Endothelial cell of umbilical vein (primary cell): ENCODE data around the gene TEX11. TPM values are rescaled to one million over a fixed set of nuclear protein-coding genes. Genes with fewer than 3 reads are reported as not detected.

Experiments
- BruUV-seq: library from RNA; stranded (reverse); fragments of 400-500 nt; replicated peaks from 2 replicates; lab custom pipeline; 2021; lab: Mats Ljungman, UMichigan
- CTCF ChIA-PET: fragments of 300-600, 350-600 bp; sonication (Branson Sonifier 250); formaldehyde crosslinking; loops from one replicate; lab custom pipeline; 2021; ENCODE audit warnings: antibody characterized with exemption, inconsistent platforms; lab: Charles Lee
- POLR2A ChIA-PET: fragments of 300-600, 350-600 bp; sonication (Branson Sonifier 250); formaldehyde crosslinking; loops from one replicate; lab custom pipeline; 2021; ENCODE audit warnings: antibody characterized with exemption, inconsistent platforms; lab: Charles Lee
- DNase-seq: peaks from one replicate; pipeline ENCODE4 v3.0.0-alpha.2; 2011; ENCODE audit warnings: low read depth, low spot score
- FAIRE-seq: peaks from 2 replicates; lab custom pipeline; 2011; peaks lifted over from hg19 to GRCh38; lab: Jason Lieb, UNC
- H2AFZ ChIP-seq: 2 replicates; pipeline ENCODE4 v1.6.0; 2012; ENCODE audit warnings: low read depth, low read length, control low read depth, inconsistent platforms
- H3K27ac ChIP-seq: 2 replicates; pipeline ENCODE4 v1.5.1; 2011; ENCODE audit warnings: low read depth, mild to moderate bottlenecking, control low read depth, low read length, moderate library complexity; ENCODE audit not compliant: insufficient read depth
- H3K27me3 ChIP-seq, 2 experiments: 2 replicates each; pipeline versions ENCODE4 v1.6.0 to v1.6.1; 2011; ENCODE audit warnings: low read length in 2 of 2, mixed read lengths in 1 of 2; ENCODE audit not compliant: control insufficient read depth in 2 of 2, insufficient read depth in 2 of 2
- H3K36me3 ChIP-seq, 2 experiments: 2 replicates in 1 of 2; 3 replicates in 1 of 2; pipeline ENCODE4 v1.5.1; 2011; ENCODE audit warnings: low read length in 2 of 2, mild to moderate bottlenecking in 1 of 2, moderate library complexity in 1 of 2; ENCODE audit not compliant: control insufficient read depth in 2 of 2, insufficient read depth in 2 of 2; ENCODE audit errors: extremely low read depth in 1 of 2
- H3K4me1 ChIP-seq: 3 replicates; pipeline ENCODE4 v1.5.1; 2011; ENCODE audit warnings: mild to moderate bottlenecking, low read length; ENCODE audit not compliant: control insufficient read depth, insufficient read depth; ENCODE audit errors: extremely low read depth
- H3K4me2 ChIP-seq: 2 replicates; pipeline ENCODE4 v1.6.1; 2011; ENCODE audit warnings: low read length, control low read depth, mixed read lengths; ENCODE audit not compliant: insufficient read depth
- H3K4me3 ChIP-seq, 3 experiments: fragments of 200-600 bp in 1 of 3; sonication (generic), shearing (Covaris generic) in 1 of 3; replicated peaks in 1 of 3; 2 replicates each; pipeline ENCODE4 v1.5.1; 2011 to 2016; ENCODE audit warnings: control low read depth in 3 of 3, low read length in 3 of 3, mild to moderate bottlenecking in 2 of 3, inconsistent platforms in 1 of 3, low read depth in 1 of 3, moderate library complexity in 1 of 3; ENCODE audit not compliant: insufficient read depth in 1 of 3
- H3K79me2 ChIP-seq: 2 replicates; pipeline ENCODE4 v1.6.0; 2012; ENCODE audit warnings: low read length, inconsistent platforms; ENCODE audit not compliant: control insufficient read depth, insufficient read depth
- H3K9ac ChIP-seq: replicated peaks from 2 replicates; pipeline ENCODE3; 2011; ENCODE audit warnings: low read length, control low read depth; ENCODE audit not compliant: insufficient read depth; ENCODE audit errors: extremely low read depth
- H3K9me1 ChIP-seq: replicated peaks from 3 replicates; pipeline ENCODE4 v1.6.0; 2011; ENCODE audit warnings: mild to moderate bottlenecking, low read length; ENCODE audit not compliant: control insufficient read depth, insufficient read depth; ENCODE audit errors: extremely low read depth
- H3K9me3 ChIP-seq: replicated peaks from 2 replicates; pipeline ENCODE4 v1.5.1; 2012; ENCODE audit warnings: low read length, inconsistent platforms; ENCODE audit not compliant: control insufficient read depth, insufficient read depth
- H4K20me1 ChIP-seq: replicated peaks from 2 replicates; pipeline ENCODE3; 2011; ENCODE audit warnings: mild to moderate bottlenecking, low read length; ENCODE audit not compliant: control insufficient read depth, insufficient read depth; ENCODE audit errors: extremely low read depth
- EZH2 ChIP-seq: IDR thresholded peaks from 2 replicates; pipeline ENCODE4 v1.6.1; 2012; ENCODE audit warnings: borderline replicate concordance, low read depth, mild to moderate bottlenecking, moderate library complexity, low read length, inconsistent platforms; ENCODE audit not compliant: severe bottlenecking
- FOS ChIP-seq: IDR thresholded peaks from 2 replicates; pipeline ENCODE4 v1.6.1; 2011; ENCODE audit warnings: mild to moderate bottlenecking, low read length, moderate library complexity, borderline replicate concordance; ENCODE audit not compliant: insufficient read depth
- GATA2 ChIP-seq: IDR thresholded peaks from 2 replicates; pipeline ENCODE4 v1.7.0; 2011; ENCODE audit warnings: low read depth, mild to moderate bottlenecking, moderate library complexity, mixed read lengths, low read length; ENCODE audit not compliant: insufficient read length, insufficient read depth
- JUN ChIP-seq: IDR thresholded peaks from 2 replicates; pipeline ENCODE4 v1.6.1; 2011; ENCODE audit warnings: borderline replicate concordance, low read depth; ENCODE audit not compliant: insufficient read length, insufficient read depth
- POLR2A ChIP-seq: IDR thresholded peaks from 2 replicates; pipeline ENCODE4 v1.6.1; 2012; ENCODE audit warnings: low read depth, mild to moderate bottlenecking, control low read depth, low read length
- POLR2AphosphoS5 ChIP-seq: IDR thresholded peaks from 2 replicates; pipeline ENCODE4 v1.6.1; 2012; ENCODE audit warnings: low read depth, mild to moderate bottlenecking, control low read depth, low read length, moderate library complexity; ENCODE audit not compliant: insufficient read depth
- dilution Hi-C: fragments of 300-500 bp; cut with MboI; formaldehyde crosslinking; loops from one replicate; pipeline ENCODE4 v1.15.0; 2019; ENCODE audit warnings: low sequenced_read_pairs; ENCODE audit not compliant: extremely low pct_ligation_motif_present
- intact Hi-C: fragments of 100-400 bp; cut with micrococcal nuclease; formaldehyde crosslinking; loops from one replicate; pipeline ENCODE4 v1.10.0; 2022
- polyA plus RNA-seq, 4 experiments: library from polyadenylated mRNA; depleted of rRNA in 3 of 4; stranded (reverse) in 3 of 4; unstranded in 1 of 4; fragments of >200 nt; gene quantifications; 2 replicates each; pipeline versions ENCODE4 v1.2.1 to v1.2.3, GENCODE V29; 2011 to 2012; ENCODE audit warnings: missing spikeins in 1 of 4
- total RNA-seq: library from RNA; stranded (reverse); gene quantifications from 2 replicates; pipeline ENCODE4 v1.2.3, GENCODE V29; 2021
- TF ChIP-seq, protein P1 (sequence below), 2 donors: IDR thresholded peaks; 1 replicate in 1 of 2; 2 replicates in 1 of 2; pipeline ENCODE4 v1.5.1; 2011; ENCODE audit warnings: low read length in 2 of 2, mild to moderate bottlenecking in 2 of 2, moderate library complexity in 2 of 2, control low read depth in 1 of 2, inconsistent platforms in 1 of 2, low read depth in 1 of 2; ENCODE audit not compliant: insufficient read depth in 1 of 2; ENCODE audit errors: extremely low read depth in 1 of 2

TEX11 gene
- total and polyA plus RNA-seq, 2 donors (not counting 3 experiments of a cell fraction or from before 2014, with no cell fraction given), result not detected

DNA sequence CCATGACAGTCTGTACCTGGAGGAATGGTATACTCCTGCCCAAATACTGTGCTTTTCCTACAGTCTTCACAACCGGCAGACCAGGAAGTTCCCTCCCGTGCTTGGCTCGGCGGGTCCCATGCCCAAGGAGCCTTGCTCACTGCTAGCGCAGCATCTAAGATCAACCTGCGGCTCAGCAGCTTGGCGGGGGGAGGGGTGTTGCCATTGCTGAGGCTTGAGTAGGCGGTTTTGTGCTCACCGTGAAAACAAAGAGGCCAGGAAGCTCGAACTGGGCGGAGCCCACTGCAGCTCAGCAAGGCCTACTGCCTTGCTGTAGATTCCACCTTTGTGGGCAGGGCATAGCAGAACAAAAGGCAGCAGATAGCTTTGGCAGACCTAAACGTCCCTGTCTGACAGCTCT is 152.7 kb downstream of the TEX11 start:
- CTCF ChIA-PET, result interaction anchor here (1.4 kb wide), 1 partner anchor 21 kb away, joined by 4 read pairs; no protein-coding TSS in a partner anchor
- FAIRE-seq, result no peak

More for the DNA sequence above, 152.7 kb downstream of the TEX11 start:
- intact Hi-C loops, result no loop called here
- Histone ChIP-seq H4K20me1 (no peaks in the 10 kb centered on the region), H3K4me2 (no peak overlapping the region), H3K79me2 (no peaks in the 10 kb centered on the region), H3K9me1 (no peaks in the 10 kb centered on the region), H3K9me3 (no peaks in the 10 kb centered on the region), H3K4me1 (no peaks in the 10 kb centered on the region), H2AFZ (no peak overlapping the region), H3K27ac (no peak overlapping the region), H3K9ac (no peak overlapping the region), H3K36me3 (no peaks in the 10 kb centered on the region), H3K4me3 (no peak overlapping the region), H3K27me3 (no peaks in the 10 kb centered on the region)
- dilution Hi-C loops, result no loop called here
- no peak for DNase-seq
- TF ChIP-seq POLR2AphosphoS5 (no peak), FOS (no peak), JUN (no peak), GATA2 (no peak), POLR2A (no peak), EZH2 (no peak)
- TF ChIP-seq, protein P1, sequence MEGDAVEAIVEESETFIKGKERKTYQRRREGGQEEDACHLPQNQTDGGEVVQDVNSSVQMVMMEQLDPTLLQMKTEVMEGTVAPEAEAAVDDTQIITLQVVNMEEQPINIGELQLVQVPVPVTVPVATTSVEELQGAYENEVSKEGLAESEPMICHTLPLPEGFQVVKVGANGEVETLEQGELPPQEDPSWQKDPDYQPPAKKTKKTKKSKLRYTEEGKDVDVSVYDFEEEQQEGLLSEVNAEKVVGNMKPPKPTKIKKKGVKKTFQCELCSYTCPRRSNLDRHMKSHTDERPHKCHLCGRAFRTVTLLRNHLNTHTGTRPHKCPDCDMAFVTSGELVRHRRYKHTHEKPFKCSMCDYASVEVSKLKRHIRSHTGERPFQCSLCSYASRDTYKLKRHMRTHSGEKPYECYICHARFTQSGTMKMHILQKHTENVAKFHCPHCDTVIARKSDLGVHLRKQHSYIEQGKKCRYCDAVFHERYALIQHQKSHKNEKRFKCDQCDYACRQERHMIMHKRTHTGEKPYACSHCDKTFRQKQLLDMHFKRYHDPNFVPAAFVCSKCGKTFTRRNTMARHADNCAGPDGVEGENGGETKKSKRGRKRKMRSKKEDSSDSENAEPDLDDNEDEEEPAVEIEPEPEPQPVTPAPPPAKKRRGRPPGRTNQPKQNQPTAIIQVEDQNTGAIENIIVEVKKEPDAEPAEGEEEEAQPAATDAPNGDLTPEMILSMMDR (IDR thresholded peaks at IDR 0.05; ENCODE audit: extremely low read depth in 1 of 2, insufficient read depth in 1 of 2, low read depth in 1 of 2, low read length in 2 of 2), result no peak
- POLR2A ChIA-PET, result no interaction called here
- no TSS peak for BruUV-seq
